Right lobe of liver (tissue), 6 donors: ENCODE results near the gene FAIM2. TPM values are rescaled to one million over a fixed set of nuclear protein-coding genes. Genes with fewer than 3 reads are reported as not detected.
A peak's percentile ranks its signal among the peaks of the same experiment; 100 is the strongest.

Experiments used
- ATAC-seq, 4 donors: fragments of 200-7000 bp; cut with Tn5 transposase; one replicate each; pipeline ENCODE4 v1.9.1; 2020; ENCODE audit warnings: mild to moderate bottlenecking in 4 of 4, moderate library complexity in 4 of 4
- DNase-seq, 3 donors: peaks; one replicate each; pipeline ENCODE4 v3.0.0-alpha.2; 2020
- H3K27ac ChIP-seq, 3 donors: fragments of 200-600 bp; one replicate each; pipeline ENCODE4 v1.8.0; 2022
- H3K27me3 ChIP-seq, 2 donors: fragments of 200-600 bp; one replicate each; pipeline ENCODE4 v1.8.0; 2022
- H3K36me3 ChIP-seq, 4 donors: fragments of 200-600 bp; sonication (generic) in 1 of 4; one replicate each; pipeline versions ENCODE4 v1.5.1 to v1.8.0; 2017 to 2022; ENCODE audit warnings: control low read depth in 1 of 4
- H3K4me1 ChIP-seq, 4 donors: fragments of 200-600 bp; sonication (generic) in 1 of 4; one replicate each; pipeline versions ENCODE4 v1.5.1 to v1.8.0; 2017 to 2022; ENCODE audit warnings: control low read depth in 1 of 4
- H3K4me3 ChIP-seq, 3 donors: fragments of 200-600 bp; one replicate each; pipeline ENCODE4 v1.8.0; 2022
- H3K9me3 ChIP-seq, 4 donors: fragments of 200-600 bp; sonication (generic) in 1 of 4; one replicate each; pipeline versions ENCODE4 v1.5.1 to v1.8.0; 2017 to 2022; ENCODE audit warnings: control low read depth in 1 of 4
- CTCF ChIP-seq, 4 donors: fragments of 200-600 bp in 3 of 4; fragments of 450-650 bp in 1 of 4; IDR thresholded peaks; one replicate each; pipeline versions ENCODE4 v1.5.1 to v1.8.0; 2016 to 2022; ENCODE audit warnings: antibody characterized with exemption in 4 of 4, mild to moderate bottlenecking in 2 of 4
- POLR2A ChIP-seq: fragments of 450-650 bp; IDR thresholded peaks from one replicate; pipeline ENCODE4 v1.6.1; 2017; ENCODE audit warnings: antibody characterized with exemption, mild to moderate bottlenecking
- WGBS: methylation state at CpG from one replicate; pipeline ENCODE4 v1.1.6; 2018; ENCODE audit warnings: low coverage, low lambda C conversion rate; ENCODE audit not compliant: insufficient coverage; ENCODE audit errors: missing lambda C conversion rate; 5-methylcytosine and 5-hydroxymethylcytosine counted together
- intact Hi-C, 2 donors: fragments of 100-400 bp; cut with DNase I; formaldehyde crosslinking; loops; one replicate each; pipeline versions ENCODE4 v1.11.2 to v1.14.1; 2022
- total RNA-seq, 6 experiments: library from RNA; depleted of rRNA in 2 of 6; stranded (reverse); fragments of >200 nt in 2 of 6; fragmentation: NEBNext Ultra II Directional in 3 of 6; extraction: Animal tissue kit (Norgen Biotek cat#: 25700) in 3 of 6; gene quantifications; one replicate each; pipeline versions ENCODE4 v1.1.0 to v1.2.4, GENCODE V29; 2016 to 2023
- donor health status: DM: no; HTN: yes; CAD: no.
- donor health status: DM: no; HTN: no; CAD: no.
- donor health status: DM: no; HTN: no; CAD: no.
- donor health status: DM: no; HTN: yes; CAD: no.
- donor health status: DM: no; HTN: yes; CAD: no.

Gene FAIM2
- total RNA-seq, 6 experiments from 2014 or later: 0.16 TPM; not detected in 5

GRCh38 chr12:49924628-49925246, 21.0 kb upstream of the FAIM2 start:
- H3K36me3 ChIP-seq: no peaks in the 10 kb centered on the region
- 94% methylated on average over 7 of the region's 7 CpGs for WGBS

GRCh38 chr12:49923880-49924556, 20.3 kb upstream of the FAIM2 start:
- TF ChIP-seq POLR2A (no peak), CTCF (IDR thresholded peaks at IDR 0.05) (no peak)
- intact Hi-C loops: no loop called here
- WGBS: 87% methylated on average over 11 of the region's 15 CpGs
- Histone ChIP-seq H3K4me1 (no peaks in the 10 kb centered on the region), H3K9me3 (no peaks in the 10 kb centered on the region), H3K27me3 (no peaks in the 10 kb centered on the region), H3K4me3 (no peak overlapping the region), H3K36me3 (no peaks in the 10 kb centered on the region), H3K27ac (no peak overlapping the region)
- DNase-seq: no peak
- peak in 1 of 4 donors; percentile 37 for ATAC-seq

More at GRCh38 chr12:49924628-49925246, 21.0 kb upstream of the FAIM2 start:
- Histone ChIP-seq H3K4me1 (no peaks in the 10 kb centered on the region), H3K27ac (no peak overlapping the region), H3K4me3 (no peak overlapping the region), H3K27me3 (no peaks in the 10 kb centered on the region), H3K9me3 (no peaks in the 10 kb centered on the region)
- TF ChIP-seq POLR2A: no peak
- DNase-seq (no peak), ATAC-seq (no peak)
- intact Hi-C loops: no loop called here

GRCh38 chr12:49923035-49923644, 19.4 kb upstream of the FAIM2 start:
- no peaks in the 10 kb centered on the region for H3K4me1 ChIP-seq
- H3K36me3 ChIP-seq: no peaks in the 10 kb centered on the region
- ATAC-seq: peak; percentile 11 to 44 (median 22)
- intact Hi-C loops: no loop called here
- 58% methylated on average over 3 of the region's 7 CpGs for WGBS
- H3K4me3 ChIP-seq: no peak overlapping the region
- H3K9me3 ChIP-seq: no peaks in the 10 kb centered on the region
- H3K27me3 ChIP-seq: no peaks in the 10 kb centered on the region
- no peak overlapping the region for H3K27ac ChIP-seq
- TF ChIP-seq POLR2A (no peak), CTCF (IDR thresholded peaks at IDR 0.05) (no peak)
- DNase-seq: no peak

GRCh38 chr12:49922349-49923034, 18.8 kb upstream of the FAIM2 start:
- ATAC-seq (peak; percentile 11 to 24 (median 16)), DNase-seq (no peak)
- TF ChIP-seq POLR2A: no peak
- no peak for TF ChIP-seq CTCF (IDR thresholded peaks at IDR 0.05)
- no peaks in the 10 kb centered on the region for H3K36me3 ChIP-seq
- H3K4me1 ChIP-seq: no peaks in the 10 kb centered on the region
- no peak overlapping the region for H3K4me3 ChIP-seq
- 58% methylated on average over 10 of the region's 12 CpGs for WGBS
- H3K27me3 ChIP-seq: no peaks in the 10 kb centered on the region
- H3K9me3 ChIP-seq: no peaks in the 10 kb centered on the region
- intact Hi-C loops: no loop called here
- no peak overlapping the region for H3K27ac ChIP-seq
